Measurements from ENCODE around the gene DRD5.
"Not testable (repeated sequence)": the region's sequence is repeated elsewhere in the genome, so short reads cannot be mapped to it uniquely, and the experiment has no call there.

DRD5 gene

DNA sequence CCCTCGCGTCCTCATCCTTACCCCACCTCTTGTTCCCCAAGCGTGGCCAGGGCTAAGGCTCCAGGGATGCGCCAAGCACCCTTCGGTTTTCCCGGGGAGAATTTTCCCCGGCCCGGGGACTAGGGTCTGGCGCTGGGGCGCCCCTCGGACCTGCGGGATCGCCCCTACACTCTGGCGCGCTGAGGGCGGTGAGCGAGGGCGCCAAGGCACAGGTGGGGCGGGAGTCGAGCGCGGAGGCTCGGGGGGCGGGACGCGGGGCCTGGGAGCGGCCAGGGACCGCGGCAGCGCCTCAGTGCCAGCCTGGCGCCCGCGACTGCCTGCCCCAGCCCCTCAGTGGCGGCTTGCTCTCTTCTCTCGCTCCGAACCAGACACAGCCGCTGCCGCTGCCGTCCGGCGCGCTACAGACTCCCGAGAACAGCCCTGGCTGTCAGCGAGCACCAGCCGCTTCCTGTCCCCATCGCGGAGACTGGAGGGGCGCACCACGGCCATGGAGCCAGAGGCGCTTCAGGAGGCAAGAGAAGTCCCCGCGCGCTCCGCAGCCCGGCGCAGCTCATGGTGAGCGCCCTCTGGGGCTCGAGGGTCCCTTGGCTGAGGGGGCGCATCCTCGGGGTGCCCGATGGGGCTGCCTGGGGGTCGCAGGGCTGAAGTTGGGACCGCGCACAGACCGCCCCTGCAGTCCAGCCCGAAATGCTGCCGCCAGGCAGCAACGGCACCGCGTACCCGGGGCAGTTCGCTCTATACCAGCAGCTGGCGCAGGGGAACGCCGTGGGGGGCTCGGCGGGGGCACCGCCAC is at the start of gene DRD5:
Gene DRD5 (plus strand): TSS at position 292 of the 793 bp plus-strand sequence. CDS start 396 bp downstream, at position 688.
- no peak for DNase-seq

DNA sequence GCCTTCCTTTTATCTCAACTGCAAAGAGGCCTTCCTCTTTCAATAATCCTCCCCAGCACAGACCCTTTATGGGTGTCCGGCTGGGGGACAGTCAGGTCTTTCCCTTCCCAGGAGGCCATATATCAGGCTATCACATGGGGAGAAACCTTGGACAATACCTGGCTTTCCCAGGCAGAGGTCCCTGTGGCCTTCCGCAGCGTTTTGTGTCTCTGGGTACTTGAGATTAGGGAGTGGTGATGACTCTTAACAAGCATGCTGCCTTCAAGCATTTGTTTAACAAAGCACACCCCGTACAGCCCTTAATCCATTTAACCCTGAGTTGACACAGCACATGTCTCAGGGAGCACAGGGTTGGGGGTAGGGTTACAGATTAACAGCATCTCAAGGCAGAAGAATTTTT is 49.2 kb upstream of the DRD5 start:
- not testable (repeated sequence) for DNase-seq

DNA sequence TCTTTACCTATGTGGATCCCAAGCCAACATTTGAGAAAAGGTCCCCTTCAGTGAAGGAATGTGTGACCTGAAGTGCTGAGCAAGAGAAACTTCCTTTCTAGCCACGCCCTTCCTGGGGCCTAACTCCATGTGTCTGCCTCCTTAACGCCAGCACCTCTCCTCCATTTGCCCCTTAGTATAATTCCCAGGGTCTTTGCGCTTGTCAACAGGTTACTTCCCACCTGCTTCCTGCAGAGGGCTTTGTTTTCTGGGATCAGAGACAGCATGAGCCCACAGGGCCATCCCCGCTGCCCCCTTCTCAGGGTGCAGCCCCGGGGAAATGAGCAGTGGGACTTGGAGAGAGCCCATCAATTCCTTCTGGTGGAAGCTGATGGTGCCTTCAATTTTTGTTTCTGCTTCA is 45.9 kb upstream of the DRD5 start:
- no peak for DNase-seq

DNA sequence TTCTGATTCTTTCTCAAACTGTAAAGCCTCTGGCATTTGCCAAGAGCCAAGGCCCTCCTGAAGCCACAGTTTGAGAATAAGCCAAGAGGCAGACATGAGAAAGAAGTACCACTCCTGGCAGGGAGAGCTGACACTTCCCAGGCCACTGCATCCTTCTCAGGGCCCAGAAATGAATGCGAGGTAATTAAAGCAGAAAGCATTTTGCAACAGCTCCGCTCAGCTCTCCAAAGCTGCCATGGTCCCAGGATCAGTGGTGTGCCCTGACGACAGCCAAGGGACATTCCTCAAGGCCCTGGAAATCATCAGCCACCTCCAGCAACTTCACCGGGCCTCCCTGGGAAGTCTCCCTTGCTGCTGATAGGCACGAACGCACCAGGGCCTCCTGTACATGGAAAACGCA is 44.2 kb upstream of the DRD5 start:
- DNase-seq: not testable (repeated sequence)

DNA sequence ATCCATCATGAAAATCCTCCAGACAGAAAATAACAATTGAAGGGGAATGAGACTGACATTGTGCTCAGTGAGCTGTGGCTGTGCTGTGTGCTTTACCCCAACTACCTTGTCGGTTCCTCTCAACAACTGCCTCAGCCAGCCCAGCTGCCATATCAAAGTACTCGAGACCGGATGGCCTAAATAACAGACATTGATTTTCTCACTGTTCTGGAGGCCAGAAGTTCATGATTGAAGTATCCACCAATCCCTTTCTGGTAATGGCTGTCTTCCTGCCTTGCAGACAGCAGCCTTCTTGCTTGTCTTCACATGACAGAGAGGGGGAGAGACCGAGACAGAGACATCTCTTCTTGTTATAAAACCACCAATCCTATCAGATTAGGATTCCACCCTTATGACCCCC is 37.6 kb upstream of the DRD5 start:
- not testable (repeated sequence) for DNase-seq

DNA sequence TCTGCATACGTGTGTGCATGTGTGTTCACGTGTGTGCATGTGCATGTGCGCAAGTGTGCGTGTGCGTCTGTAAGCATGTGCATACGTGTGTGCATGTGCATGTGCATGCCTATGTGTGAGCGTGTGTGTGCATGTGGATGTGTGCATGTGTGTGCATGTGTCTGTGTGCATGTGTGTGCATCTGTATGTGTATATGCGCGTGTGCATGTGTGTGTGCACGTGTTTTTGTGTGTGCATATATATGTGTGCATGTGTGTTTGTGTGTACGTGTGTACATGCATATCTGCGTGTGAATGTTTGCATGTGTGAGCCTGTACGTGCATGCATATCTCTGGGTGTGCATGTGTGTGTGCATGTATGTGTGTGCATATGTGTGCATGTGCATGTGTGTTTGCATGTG is 35.7 kb upstream of the DRD5 start:
- no peak for DNase-seq

DNA sequence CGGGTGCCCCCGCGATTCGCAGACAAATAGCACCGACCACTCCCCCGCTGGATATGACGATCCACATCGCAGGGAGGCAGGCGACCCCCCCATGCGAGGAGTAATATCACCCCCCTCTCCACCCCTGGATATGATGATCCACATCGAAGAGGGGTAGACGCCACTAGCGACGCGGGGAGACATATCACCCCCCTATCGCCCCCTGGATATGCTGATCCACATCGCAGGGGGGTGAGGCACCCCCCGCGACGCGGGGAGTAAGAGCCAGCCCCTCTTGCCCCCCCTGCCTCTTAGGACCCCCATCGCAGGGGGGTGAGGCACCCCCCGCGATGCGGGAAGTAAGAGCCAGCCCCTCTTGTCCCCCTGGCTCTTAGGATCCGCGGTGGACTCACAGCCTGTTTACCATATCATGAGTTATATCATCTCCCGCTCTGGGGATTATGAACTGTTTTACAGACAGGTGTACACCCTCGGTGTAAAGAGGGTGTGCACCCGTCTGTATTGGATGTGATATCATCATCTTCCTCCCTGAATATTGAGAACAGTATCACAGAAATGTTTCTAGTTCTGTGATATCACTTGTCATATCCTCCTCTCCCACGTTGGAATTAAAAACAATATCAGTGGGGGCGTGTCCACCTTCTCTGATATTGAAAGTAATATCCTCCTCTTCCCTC is 22.7 kb upstream of the DRD5 start:
- no peak for DNase-seq

DNA sequence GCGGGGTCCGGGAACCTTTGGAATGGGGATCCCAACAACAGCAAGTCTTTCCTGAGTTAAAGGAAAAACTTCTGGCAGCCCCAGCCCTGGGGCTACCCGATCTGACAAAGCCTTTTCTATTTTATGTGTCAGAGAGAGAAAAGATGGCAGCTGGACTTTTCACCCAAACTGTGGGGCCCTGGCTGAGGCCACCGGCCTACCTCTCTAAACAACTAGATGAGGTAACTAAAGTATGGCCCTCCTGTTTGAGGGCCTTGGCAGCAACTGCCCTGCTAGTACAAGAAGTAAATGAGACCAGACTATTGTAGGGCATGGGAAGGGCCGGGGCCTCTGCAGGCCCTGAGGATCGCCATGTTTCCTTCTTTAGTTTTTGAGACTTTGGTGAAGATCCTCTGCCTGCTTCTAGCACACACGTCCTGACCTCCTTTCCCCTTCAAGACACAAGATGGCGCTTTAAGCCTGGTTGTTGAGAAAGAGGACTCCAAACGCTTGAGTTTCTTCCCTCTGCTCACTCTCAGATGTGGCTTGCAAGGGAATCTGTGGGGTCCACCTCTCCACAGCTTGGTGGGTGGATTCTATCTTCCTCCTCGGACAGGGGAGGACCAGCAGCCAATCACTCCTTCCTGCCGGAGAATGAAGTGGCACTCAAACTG is 18.5 kb upstream of the DRD5 start:
- peak; percentile 8 to 21 for DNase-seq

DNA sequence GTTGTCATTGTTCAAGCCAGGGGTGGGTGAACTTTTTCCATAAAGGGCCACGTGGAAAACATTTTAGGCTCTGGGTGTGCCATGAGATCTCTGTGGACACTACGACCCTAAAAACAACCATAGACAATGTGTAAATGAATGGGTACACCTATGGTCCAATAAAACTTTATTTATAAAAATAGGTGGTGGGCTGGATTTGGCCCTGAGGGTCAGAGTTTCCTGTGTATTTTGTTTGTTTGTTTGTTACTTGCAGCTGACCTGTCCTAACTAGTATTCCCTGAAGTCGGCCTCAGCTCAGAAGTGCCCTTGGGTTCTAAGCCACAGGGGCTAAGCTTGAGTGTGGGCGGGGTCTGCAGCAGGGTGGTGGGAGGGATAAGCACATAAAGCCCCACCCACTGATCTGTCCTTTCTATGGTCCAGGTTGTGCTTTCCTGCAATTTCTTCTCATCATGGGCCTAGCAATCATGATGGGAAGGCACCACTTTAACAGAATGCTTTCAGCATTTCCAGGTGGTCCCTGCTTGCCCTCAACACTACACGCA is 17.2 kb upstream of the DRD5 start:
- DNase-seq: no peak

DNA sequence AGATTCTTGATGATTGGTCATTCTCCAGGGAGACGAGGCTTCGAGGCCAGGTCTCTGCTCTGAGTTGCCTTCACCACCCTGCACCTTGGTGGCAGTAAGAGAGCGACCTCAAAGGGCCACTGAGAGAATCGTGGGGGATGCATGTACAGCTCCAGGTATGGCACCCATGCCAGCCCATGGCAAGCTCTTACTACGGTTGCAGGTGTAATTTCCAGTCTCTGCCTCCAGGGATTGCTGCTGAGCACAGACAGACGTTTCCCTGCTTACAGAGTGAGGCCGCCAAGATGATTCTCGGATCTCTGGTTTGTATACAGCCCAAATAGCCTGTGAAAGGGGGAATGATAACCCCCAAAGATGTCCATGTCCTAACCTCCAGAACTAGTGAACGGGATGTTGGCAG is 16.3 kb upstream of the DRD5 start:
- peak in 1 of 2 donors; percentile 22 for DNase-seq

DNA sequence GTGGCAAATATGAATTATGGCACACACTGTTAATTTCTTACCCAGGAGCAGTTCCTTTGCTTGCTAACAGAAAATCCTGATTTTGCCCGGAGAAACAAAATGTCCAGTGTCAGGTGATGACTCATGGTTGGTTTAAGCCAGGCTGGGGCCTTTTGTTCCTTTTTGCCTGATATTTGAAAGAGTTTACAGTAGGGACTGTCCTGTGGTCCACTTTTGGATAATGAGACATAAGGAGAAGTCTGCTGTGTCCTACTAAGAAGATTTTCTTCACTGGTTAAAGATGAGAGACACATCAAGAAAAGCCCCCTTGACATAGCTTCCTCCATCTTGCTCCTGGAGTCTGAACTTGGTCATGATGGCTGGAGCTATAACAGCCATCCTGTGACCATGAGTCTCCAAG is 12.1 kb upstream of the DRD5 start:
- DNase-seq: no peak

DNA sequence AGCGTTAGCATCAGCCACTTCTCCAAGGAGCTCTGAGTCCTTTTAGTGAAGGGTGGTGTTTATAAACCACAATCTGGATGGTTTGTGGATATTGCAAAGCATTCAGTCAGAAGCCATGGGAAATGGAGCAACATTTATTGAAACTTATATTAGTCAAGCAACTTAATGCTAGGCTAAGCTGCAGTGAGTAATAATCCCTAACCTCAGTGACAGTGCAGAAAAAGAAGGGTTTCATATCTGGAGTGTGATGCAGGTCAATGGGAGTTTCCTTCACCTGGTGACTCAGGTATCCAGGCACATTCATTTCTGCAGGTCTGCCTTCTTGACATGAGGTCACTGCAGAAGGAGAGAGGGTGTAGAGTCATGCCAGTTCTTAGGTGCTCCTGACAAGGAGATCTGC is 10.4 kb upstream of the DRD5 start:
- DNase-seq: no peak

DNA sequence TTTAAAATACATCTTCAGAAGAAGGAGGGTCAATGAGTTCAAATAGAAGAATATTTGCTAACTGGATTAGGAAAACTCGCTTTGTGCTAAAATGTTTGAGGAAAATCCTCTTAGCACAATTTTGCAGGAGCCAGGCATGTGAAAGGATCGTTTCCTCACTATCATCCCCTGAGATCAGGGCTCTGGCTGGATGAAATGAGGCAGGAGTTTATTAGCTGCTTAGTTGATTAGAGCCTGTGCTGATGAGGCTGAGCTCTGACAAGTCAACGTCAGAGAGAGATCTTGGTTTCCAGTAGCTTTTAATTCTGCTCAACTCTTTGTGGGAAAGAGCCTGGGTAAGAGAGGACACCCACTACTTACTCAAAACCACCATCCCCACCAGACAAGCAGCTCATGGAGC is 8.0 kb upstream of the DRD5 start:
- no peak for DNase-seq

DNA sequence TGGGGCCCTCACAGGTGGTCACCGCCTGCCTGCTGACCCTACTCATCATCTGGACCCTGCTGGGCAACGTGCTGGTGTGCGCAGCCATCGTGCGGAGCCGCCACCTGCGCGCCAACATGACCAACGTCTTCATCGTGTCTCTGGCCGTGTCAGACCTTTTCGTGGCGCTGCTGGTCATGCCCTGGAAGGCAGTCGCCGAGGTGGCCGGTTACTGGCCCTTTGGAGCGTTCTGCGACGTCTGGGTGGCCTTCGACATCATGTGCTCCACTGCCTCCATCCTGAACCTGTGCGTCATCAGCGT is 652 bp downstream of the DRD5 start:
- DNase-seq: no peak

DNA sequence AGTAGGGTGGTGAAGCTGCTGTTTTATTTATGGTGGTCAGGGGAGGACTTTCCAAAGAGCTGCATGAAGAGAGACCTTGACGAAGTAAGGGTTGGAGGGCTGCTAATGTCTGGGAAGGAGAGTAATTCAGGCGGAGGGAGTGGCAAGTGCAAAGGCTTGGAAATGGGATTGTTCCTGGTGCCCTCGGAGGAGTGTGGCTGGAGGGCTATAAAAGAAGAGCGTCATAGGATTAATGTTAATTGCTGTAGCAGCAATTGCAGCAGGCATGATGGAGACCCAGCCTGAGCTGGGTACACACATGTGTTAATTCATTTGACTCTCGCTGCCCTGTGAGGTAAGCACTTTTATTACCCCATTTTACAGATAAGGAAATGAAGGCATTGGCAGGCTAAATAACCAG is 4.5 kb downstream of the DRD5 start:
- not testable (repeated sequence) for DNase-seq

DNA sequence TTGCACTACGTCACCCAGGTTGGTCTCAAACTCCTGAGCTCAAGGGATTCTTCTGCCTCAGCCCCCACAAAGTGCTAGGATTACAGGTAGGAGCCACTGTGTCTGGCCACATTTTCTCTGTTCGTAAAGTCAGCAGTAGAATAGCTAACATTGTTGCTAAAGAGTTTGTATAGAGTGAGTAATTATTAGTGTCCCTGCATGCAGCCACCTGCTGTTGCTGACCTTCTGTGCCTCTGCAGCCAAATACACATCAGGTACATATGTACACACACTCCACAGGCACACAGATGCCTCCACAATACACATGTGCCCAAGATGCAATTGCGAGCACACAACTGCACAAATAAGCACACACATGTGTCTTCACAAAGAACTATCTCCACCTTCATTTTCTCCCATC is 10.9 kb downstream of the DRD5 start:
- DNase-seq: no peak

DNA sequence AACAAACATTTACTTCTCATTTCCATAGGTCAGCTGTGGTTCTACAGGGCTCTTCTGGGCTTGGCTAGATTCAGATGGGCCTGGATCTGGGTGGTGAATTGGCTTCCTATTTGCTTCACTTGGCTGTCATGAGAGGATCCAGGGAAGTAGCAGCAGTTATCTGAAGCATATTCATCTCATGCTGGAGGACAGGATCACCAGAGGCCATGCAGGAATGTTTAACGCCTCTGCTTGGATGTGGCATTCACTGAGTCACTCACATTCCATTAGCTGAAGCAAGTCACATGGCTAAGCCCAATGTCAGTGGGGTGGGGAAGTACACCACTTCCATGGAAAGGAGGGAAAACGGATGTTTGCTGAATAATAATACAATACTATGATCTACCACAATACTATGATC is 15.2 kb downstream of the DRD5 start:
- DNase-seq: not testable (repeated sequence)

DNA sequence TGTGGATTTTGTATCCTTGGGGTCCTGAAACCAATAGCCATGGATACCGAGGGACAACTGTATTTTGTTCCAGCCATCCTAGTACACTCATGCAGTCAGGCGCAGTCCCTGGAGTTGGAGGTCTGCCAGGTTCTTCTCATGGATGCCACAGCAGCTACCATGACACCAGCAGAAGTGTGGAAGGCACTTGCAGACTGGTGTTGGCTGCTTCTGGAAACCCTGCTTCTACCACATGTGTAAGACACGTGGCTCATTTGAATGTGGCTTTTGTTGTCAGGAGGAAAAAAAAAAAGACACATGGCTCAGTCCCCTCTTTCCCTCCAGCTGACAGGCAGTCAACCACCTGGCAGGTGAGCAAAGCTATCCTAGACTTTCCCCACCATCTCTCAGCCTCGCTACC is 19.4 kb downstream of the DRD5 start:
- DNase-seq: no peak

DNA sequence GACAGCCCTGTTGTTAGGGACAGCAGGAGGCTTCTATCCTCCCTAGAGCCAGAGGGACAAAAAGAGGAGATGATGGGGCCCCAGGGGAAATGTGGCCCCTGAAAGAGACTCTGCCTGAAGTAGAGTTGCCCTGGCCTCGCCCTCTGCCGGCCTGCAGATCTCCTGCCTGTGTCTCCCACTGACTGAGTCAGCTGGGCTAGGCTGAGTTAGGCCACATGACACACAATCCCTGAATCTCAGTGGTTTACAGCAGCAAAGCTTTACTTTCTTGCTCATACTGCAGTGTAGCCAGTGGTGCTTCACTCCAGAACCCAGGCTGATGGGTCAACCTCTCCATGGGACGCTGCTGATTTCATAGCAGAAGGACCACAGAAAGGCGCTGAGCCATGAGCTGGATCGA is 23.5 kb downstream of the DRD5 start:
- no peak for DNase-seq

DNA sequence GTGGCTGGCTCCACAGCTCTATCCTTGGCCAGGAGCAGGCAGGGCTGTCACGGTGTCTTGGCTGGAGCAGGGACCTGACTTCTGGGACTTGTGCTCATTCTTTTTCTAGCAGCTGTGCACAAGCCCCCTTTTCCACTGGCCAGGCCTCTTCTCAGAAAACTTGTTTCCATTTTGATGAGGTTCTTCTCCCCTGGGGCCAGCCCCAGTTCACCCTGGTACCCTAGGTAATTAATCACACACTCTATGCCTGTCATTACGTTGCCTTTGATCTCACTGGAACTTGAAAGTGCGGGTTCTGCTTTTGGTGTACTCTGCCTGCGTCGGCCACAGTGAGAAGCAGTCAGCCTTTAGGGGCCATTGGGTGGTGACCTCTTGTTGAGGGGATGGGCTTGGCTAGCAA is 26.6 kb downstream of the DRD5 start:
- no peak for DNase-seq

DNA sequence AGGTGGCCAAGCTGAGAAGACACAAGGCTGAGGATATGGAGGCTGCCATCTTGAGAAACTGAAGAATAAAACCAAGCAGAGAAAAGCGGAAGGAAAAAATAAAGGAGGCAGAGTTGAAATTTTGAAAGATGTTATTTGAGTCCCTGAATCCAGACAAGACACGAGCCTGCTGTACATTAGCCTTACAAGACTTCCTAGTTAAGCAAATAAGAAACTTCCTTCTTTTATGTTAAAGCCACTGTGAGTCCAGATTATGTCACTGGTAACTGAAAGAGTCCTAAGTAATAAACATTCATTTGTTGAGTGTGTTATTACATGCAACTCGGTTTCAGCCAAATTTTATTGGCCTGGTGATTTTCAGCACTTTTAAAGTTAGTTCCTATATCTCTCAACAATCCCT is 30.4 kb downstream of the DRD5 start:
- no peak for DNase-seq

DNA sequence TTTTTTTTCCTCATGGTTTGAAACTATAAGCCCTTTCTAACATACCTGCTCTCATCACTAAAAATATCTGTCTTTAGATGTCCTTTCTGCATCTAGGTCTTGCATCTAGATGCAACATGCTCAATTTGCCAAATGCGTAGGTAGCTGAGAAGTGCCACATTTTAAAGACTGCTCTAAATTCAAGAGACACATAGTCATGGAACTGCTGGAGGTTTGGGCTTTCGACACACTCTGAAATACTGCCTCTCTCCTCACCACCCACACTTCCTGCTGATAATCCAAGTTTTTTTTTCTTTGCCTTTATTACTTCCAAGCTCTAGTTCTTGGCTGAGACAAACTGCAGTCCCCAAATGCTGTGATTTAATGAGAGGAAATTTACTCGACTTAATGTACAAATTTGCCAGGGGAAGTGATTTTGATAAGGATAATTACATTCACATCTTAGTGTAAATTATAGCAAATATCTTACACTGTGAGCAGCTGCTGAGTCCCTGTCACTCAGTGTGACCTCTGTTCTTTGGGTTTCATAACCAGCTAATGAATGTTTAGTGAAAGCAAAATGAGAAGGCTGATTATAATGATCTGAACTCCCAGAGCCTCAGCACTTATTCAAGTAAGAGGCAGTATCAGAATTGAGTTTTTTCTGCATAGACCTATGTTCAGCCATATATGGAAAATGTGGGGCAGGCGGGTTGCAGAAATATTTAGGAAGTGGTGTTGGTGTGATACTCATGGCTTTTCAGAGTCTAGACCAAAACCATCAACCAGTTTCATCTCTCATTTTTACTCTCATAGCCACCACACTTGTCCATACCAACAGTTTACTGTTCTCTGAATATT is 31.3 kb downstream of the DRD5 start:
- no peak for DNase-seq

DNA sequence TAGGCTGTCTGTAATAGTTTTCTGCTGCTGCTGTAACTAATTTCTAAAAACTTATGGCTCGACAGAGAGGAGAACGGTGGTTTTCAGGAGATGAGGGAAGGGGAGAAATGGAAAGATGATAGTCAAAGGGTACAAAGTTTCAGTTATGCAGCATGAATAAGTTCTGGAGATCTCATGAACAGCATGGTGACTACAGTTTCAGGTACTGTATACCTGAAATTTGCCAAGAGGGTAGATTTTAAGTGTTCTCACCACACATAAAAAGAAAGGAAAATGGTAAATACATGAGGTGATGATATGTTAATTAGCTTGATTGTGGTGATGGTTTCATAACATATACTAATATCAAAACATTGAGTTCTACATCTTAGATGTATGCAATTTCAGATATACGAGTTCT is 34.9 kb downstream of the DRD5 start:
- DNase-seq: no peak

All from stimulated activated CD4-positive, alpha-beta T cell treated with anti-CD3 and anti-CD28 coated beads, Interleukin-2, amount 100 ng/mL, for 24 hours (primary cell).